ENCODE data around the gene SMCO3.

- TF ChIP-seq, protein P1, sequence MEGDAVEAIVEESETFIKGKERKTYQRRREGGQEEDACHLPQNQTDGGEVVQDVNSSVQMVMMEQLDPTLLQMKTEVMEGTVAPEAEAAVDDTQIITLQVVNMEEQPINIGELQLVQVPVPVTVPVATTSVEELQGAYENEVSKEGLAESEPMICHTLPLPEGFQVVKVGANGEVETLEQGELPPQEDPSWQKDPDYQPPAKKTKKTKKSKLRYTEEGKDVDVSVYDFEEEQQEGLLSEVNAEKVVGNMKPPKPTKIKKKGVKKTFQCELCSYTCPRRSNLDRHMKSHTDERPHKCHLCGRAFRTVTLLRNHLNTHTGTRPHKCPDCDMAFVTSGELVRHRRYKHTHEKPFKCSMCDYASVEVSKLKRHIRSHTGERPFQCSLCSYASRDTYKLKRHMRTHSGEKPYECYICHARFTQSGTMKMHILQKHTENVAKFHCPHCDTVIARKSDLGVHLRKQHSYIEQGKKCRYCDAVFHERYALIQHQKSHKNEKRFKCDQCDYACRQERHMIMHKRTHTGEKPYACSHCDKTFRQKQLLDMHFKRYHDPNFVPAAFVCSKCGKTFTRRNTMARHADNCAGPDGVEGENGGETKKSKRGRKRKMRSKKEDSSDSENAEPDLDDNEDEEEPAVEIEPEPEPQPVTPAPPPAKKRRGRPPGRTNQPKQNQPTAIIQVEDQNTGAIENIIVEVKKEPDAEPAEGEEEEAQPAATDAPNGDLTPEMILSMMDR (IDR thresholded peaks at IDR 0.05; ENCODE audit: insufficient read depth, low read length, poor library complexity, severe bottlenecking) = no peak
- no peak for TF ChIP-seq EZH2phosphoT487 (conservative IDR thresholded peaks at IDR 0.05; ENCODE audit: low read length)
Measured at GRCh38 chr12:14756334-14757143, 57.4 kb downstream of the SMCO3 start.

Data from SU-DHL-6 (cell line).